GM21381 (cell line): ENCODE results near the gene TSPAN11.
"Not testable (repeated sequence)": the region's sequence is repeated elsewhere in the genome, so short reads cannot be mapped to it uniquely, and the experiment has no call there.

Experiments
- ATAC-seq: cut with Tn5 transposase; IDR thresholded peaks from one replicate; pipeline ENCODE4 v1.9.1; 2021; ENCODE audit warnings: mild to moderate bottlenecking, moderate library complexity; ENCODE audit not compliant: unreplicated experiment

TSPAN11 gene

GRCh38 chr12:31017535-31017934, 91.0 kb downstream of the TSPAN11 start:
- ATAC-seq: no peak

GRCh38 chr12:31018106-31018789, 91.7 kb downstream of the TSPAN11 start:
- ATAC-seq: no peak

GRCh38 chr12:31018790-31019505, 92.4 kb downstream of the TSPAN11 start:
- ATAC-seq: no peak

- ATAC-seq: no peak
These were observed 93.0 kb downstream of the TSPAN11 start for GRCh38 chr12:31019561-31019960.

GRCh38 chr12:31019976-31020375, 93.4 kb downstream of the TSPAN11 start:
- no peak for ATAC-seq

- no peak for ATAC-seq
These were observed 94.0 kb downstream of the TSPAN11 start for GRCh38 chr12:31020385-31021166.

GRCh38 chr12:31021181-31021580, 94.6 kb downstream of the TSPAN11 start:
- ATAC-seq: no peak

GRCh38 chr12:31021809-31022494, 95.4 kb downstream of the TSPAN11 start:
- no peak for ATAC-seq

GRCh38 chr12:31023271-31023724, 96.8 kb downstream of the TSPAN11 start:
- ATAC-seq: no peak

- no peak for ATAC-seq
These were observed 99.7 kb downstream of the TSPAN11 start for GRCh38 chr12:31026202-31026601.

GRCh38 chr12:31027006-31027405, 100.5 kb downstream of the TSPAN11 start:
- ATAC-seq: not testable (repeated sequence)

GRCh38 chr12:31029468-31029867, 102.9 kb downstream of the TSPAN11 start:
- no peak for ATAC-seq

- ATAC-seq: no peak
These were observed 103.5 kb downstream of the TSPAN11 start for GRCh38 chr12:31029916-31030562.

- no peak for ATAC-seq
These were observed 105.4 kb downstream of the TSPAN11 start for GRCh38 chr12:31031951-31032335.

- no peak for ATAC-seq
These were observed 106.6 kb downstream of the TSPAN11 start for GRCh38 chr12:31033146-31033545.

GRCh38 chr12:31033681-31034080, 107.1 kb downstream of the TSPAN11 start:
- ATAC-seq: no peak

- no peak for ATAC-seq
These were observed 107.8 kb downstream of the TSPAN11 start for GRCh38 chr12:31034372-31034771.

- no peak for ATAC-seq
These were observed 108.7 kb downstream of the TSPAN11 start for GRCh38 chr12:31035226-31035625.

GRCh38 chr12:31035967-31036665, 109.6 kb downstream of the TSPAN11 start:
- no peak for ATAC-seq

GRCh38 chr12:31037028-31037427, 110.5 kb downstream of the TSPAN11 start:
- no peak for ATAC-seq
